GM19397 (cell line): Measurements from ENCODE around the gene WASHC2A.
"Not testable (repeated sequence)": the region's sequence is repeated elsewhere in the genome, so short reads cannot be mapped to it uniquely, and the experiment has no call there.

Experiments used
- ATAC-seq: cut with Tn5 transposase; IDR thresholded peaks from one replicate; pipeline ENCODE4 v1.9.1; 2021; ENCODE audit warnings: mild to moderate bottlenecking, moderate library complexity; ENCODE audit not compliant: unreplicated experiment

Gene WASHC2A

GRCh38 chr10:50059946-50060345 is 7.8 kb upstream of the WASHC2A start:
- ATAC-seq: not testable (repeated sequence)

- ATAC-seq: not testable (repeated sequence)
Observed at GRCh38 chr10:50061548-50061947, 6.2 kb upstream of the WASHC2A start.

- ATAC-seq: no peak
Observed at GRCh38 chr10:50063100-50063499, 4.7 kb upstream of the WASHC2A start.

GRCh38 chr10:50068352-50068659 is 552 bp downstream of the WASHC2A start:
- not testable (repeated sequence) for ATAC-seq

- ATAC-seq: not testable (repeated sequence)
Observed at GRCh38 chr10:50075139-50075538, 7.4 kb downstream of the WASHC2A start.

- ATAC-seq: not testable (repeated sequence)
Observed at GRCh38 chr10:50075544-50075943, 7.8 kb downstream of the WASHC2A start.

GRCh38 chr10:50091304-50091703 is 23.6 kb downstream of the WASHC2A start:
- not testable (repeated sequence) for ATAC-seq

- ATAC-seq: not testable (repeated sequence)
Observed at GRCh38 chr10:50092928-50093327, 25.2 kb downstream of the WASHC2A start.

GRCh38 chr10:50094630-50095029 is 26.9 kb downstream of the WASHC2A start:
- ATAC-seq: not testable (repeated sequence)

GRCh38 chr10:50095402-50095801 is 27.6 kb downstream of the WASHC2A start:
- ATAC-seq: not testable (repeated sequence)

GRCh38 chr10:50096722-50097121 is 29.0 kb downstream of the WASHC2A start:
- not testable (repeated sequence) for ATAC-seq

- ATAC-seq: not testable (repeated sequence)
Observed at GRCh38 chr10:50098645-50099044, 30.9 kb downstream of the WASHC2A start.

- not testable (repeated sequence) for ATAC-seq
Observed at GRCh38 chr10:50101139-50101582, 33.4 kb downstream of the WASHC2A start.

GRCh38 chr10:50101747-50102146 is 34.0 kb downstream of the WASHC2A start:
- ATAC-seq: not testable (repeated sequence)

- peak; percentile 88 for ATAC-seq
Observed at GRCh38 chr10:50102267-50102666, 34.5 kb downstream of the WASHC2A start.

- ATAC-seq: not testable (repeated sequence)
Observed at GRCh38 chr10:50108999-50109698, 41.4 kb downstream of the WASHC2A start.

GRCh38 chr10:50112419-50113112 is 44.8 kb downstream of the WASHC2A start:
- ATAC-seq: not testable (repeated sequence)

- ATAC-seq: not testable (repeated sequence)
Observed at GRCh38 chr10:50126765-50127164, 59.0 kb downstream of the WASHC2A start.

GRCh38 chr10:50127770-50128292 is 60.1 kb downstream of the WASHC2A start:
- not testable (repeated sequence) for ATAC-seq

GRCh38 chr10:50131245-50131965 is 63.7 kb downstream of the WASHC2A start:
- not testable (repeated sequence) for ATAC-seq

GRCh38 chr10:50132322-50132721 is 64.6 kb downstream of the WASHC2A start:
- ATAC-seq: not testable (repeated sequence)
